Activated CD8-positive, alpha-beta memory T cell treated with anti-CD3 and anti-CD28 coated beads for 4 hours (primary cell): ENCODE data around the gene SLC25A25.
A peak's percentile ranks its signal among the peaks of the same experiment; 100 is the strongest.
"Not testable (repeated sequence)": the region's sequence is repeated elsewhere in the genome, so short reads cannot be mapped to it uniquely, and the experiment has no call there.

Source experiments
- DNase-seq, 2 donors: peaks; one replicate each; pipeline ENCODE4 v3.0.0-alpha.2; 2020; ENCODE audit warnings: low read depth in 2 of 2

SLC25A25 gene

GRCh38 chr9:128124873-128125579, 57.0 kb downstream of the SLC25A25 start:
- no peak for DNase-seq

- DNase-seq: no peak
Measured at GRCh38 chr9:128125580-128126354, 57.7 kb downstream of the SLC25A25 start.

GRCh38 chr9:128127568-128127989, 59.5 kb downstream of the SLC25A25 start, which contains the start of gene PTGES2:
PTGES2 (minus strand) TSS chr9:128127729; CDS start chr9:128127717, 12 bp downstream.
- DNase-seq: peak; percentile 63 to 68

- peak; percentile 73 to 76 for DNase-seq
Measured at GRCh38 chr9:128127990-128128835, 60.2 kb downstream of the SLC25A25 start.

- DNase-seq: no peak
Measured at GRCh38 chr9:128128836-128129590, 61.0 kb downstream of the SLC25A25 start.

- DNase-seq: peak in 1 of 2 donors; percentile 24
Measured at GRCh38 chr9:128129976-128130590, 62.1 kb downstream of the SLC25A25 start.

GRCh38 chr9:128130651-128131050, 62.6 kb downstream of the SLC25A25 start:
- not testable (repeated sequence) for DNase-seq

- not testable (repeated sequence) for DNase-seq
Measured at GRCh38 chr9:128131346-128131745, 63.3 kb downstream of the SLC25A25 start.

GRCh38 chr9:128132139-128132538, 64.1 kb downstream of the SLC25A25 start:
- not testable (repeated sequence) for DNase-seq

GRCh38 chr9:128135561-128135960, 67.5 kb downstream of the SLC25A25 start:
- not testable (repeated sequence) for DNase-seq

GRCh38 chr9:128136816-128137793, 69.1 kb downstream of the SLC25A25 start:
- no peak for DNase-seq

GRCh38 chr9:128138001-128138400, 70.0 kb downstream of the SLC25A25 start:
- DNase-seq: no peak

GRCh38 chr9:128139621-128140020, 71.6 kb downstream of the SLC25A25 start:
- no peak for DNase-seq

GRCh38 chr9:128141604-128142003, 73.6 kb downstream of the SLC25A25 start:
- no peak for DNase-seq

- DNase-seq: no peak
Measured at GRCh38 chr9:128142061-128142460, 74.0 kb downstream of the SLC25A25 start.

GRCh38 chr9:128142596-128142995, 74.6 kb downstream of the SLC25A25 start:
- no peak for DNase-seq

- no peak for DNase-seq
Measured at GRCh38 chr9:128143525-128144238, 75.7 kb downstream of the SLC25A25 start.

GRCh38 chr9:128144239-128145181, 76.5 kb downstream of the SLC25A25 start:
- DNase-seq: no peak
